Esophagus squamous epithelium (tissue), 5 donors: Measurements from ENCODE around the gene TPRG1. TPM values are rescaled to one million over a fixed set of nuclear protein-coding genes. Genes with fewer than 3 reads are reported as not detected.

Experiments
- DNase-seq: peaks from one replicate; lab custom pipeline; 2025; lab: John Stamatoyannopoulos, UW
- H3K27ac ChIP-seq, 4 donors: fragments of 200-600 bp; sonication (generic); one replicate each; pipeline ENCODE4 v1.5.1; 2016 to 2019; ENCODE audit warnings: mild to moderate bottlenecking in 1 of 4
- H3K27me3 ChIP-seq, 4 donors: fragments of 200-600 bp; sonication (generic); 1 replicate in 3 of 4; 2 replicates in 1 of 4; pipeline versions ENCODE4 v1.5.1 to v1.6.0; 2017 to 2021; ENCODE audit warnings: antibody characterized with exemption in 1 of 4
- H3K36me3 ChIP-seq, 3 donors: fragments of 200-600 bp; sonication (generic); one replicate each; pipeline ENCODE4 v1.5.1; 2016 to 2019
- H3K4me1 ChIP-seq, 3 donors: fragments of 200-600 bp; sonication (generic); one replicate each; pipeline ENCODE4 v1.5.1; 2017 to 2019
- H3K4me3 ChIP-seq, 4 donors: fragments of 200-600 bp; sonication (generic); 1 replicate in 3 of 4; 2 replicates in 1 of 4; pipeline ENCODE4 v1.5.1; 2016 to 2019; ENCODE audit warnings: mild to moderate bottlenecking in 2 of 4, moderate library complexity in 1 of 4
- H3K9me3 ChIP-seq, 3 donors: fragments of 200-600 bp; sonication (generic); one replicate each; pipeline ENCODE4 v1.5.1; 2016 to 2019
- POLR2A ChIP-seq, 4 donors: fragments of 450-650 bp; IDR thresholded peaks; one replicate each; pipeline ENCODE4 v1.6.1; 2017; ENCODE audit warnings: antibody characterized with exemption in 4 of 4, mild to moderate bottlenecking in 4 of 4, moderate library complexity in 3 of 4
- WGBS, 2 donors: methylation state at CpG; one replicate each; pipeline ENCODE4 v1.1.5; 2018; 5-methylcytosine and 5-hydroxymethylcytosine counted together
- intact Hi-C: fragments of 100-400 bp; cut with DNase I; formaldehyde crosslinking; loops from one replicate; pipeline ENCODE4 v1.15.0; 2022
- total RNA-seq, 4 donors: library from RNA; depleted of rRNA; stranded (reverse); fragments of >200 nt; gene quantifications; one replicate each; pipeline ENCODE4 v1.1.0, GENCODE V29; 2016
- TF ChIP-seq, protein P1 (sequence below), 6 experiments: fragments of 450-650 bp in 4 of 6; fragments of 200-600 bp in 2 of 6; sonication (generic) in 2 of 6; IDR thresholded peaks; one replicate each; pipeline ENCODE4 v1.5.1; 2016 to 2019; ENCODE audit warnings: antibody characterized with exemption in 6 of 6, mild to moderate bottlenecking in 4 of 6, moderate library complexity in 4 of 6
- donor health status: DM: yes; HTN: yes; CAD: no.

TPRG1 gene
- total RNA-seq, 4 donors from 2014 or later = 15.1 to 23.3 (median 22.1) TPM

DNA sequence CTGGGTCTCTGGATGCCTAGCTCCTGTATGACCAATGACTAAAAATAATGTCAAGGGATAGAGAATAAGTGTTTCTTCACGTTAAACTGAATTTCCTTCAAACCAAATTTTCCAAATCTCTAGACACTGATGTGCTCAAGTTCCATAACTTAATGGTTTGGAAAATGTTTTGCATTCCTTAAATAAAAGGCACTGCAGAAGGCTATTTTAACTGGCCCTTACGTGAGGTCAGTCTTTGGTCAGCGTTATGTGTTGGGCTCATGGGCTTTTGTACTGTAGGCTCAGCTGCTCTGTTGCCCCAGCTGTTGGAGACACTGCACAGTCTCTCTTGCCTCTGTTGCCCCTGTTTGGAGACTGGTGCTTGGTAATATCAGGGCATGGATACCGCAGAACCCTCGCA lies 188.5 kb downstream of the TPRG1 start:
- Histone ChIP-seq H3K27me3 (no peaks in the 10 kb centered on the region), H3K36me3 (no peaks in the 10 kb centered on the region), H3K27ac (no peak overlapping the region)

DNA sequence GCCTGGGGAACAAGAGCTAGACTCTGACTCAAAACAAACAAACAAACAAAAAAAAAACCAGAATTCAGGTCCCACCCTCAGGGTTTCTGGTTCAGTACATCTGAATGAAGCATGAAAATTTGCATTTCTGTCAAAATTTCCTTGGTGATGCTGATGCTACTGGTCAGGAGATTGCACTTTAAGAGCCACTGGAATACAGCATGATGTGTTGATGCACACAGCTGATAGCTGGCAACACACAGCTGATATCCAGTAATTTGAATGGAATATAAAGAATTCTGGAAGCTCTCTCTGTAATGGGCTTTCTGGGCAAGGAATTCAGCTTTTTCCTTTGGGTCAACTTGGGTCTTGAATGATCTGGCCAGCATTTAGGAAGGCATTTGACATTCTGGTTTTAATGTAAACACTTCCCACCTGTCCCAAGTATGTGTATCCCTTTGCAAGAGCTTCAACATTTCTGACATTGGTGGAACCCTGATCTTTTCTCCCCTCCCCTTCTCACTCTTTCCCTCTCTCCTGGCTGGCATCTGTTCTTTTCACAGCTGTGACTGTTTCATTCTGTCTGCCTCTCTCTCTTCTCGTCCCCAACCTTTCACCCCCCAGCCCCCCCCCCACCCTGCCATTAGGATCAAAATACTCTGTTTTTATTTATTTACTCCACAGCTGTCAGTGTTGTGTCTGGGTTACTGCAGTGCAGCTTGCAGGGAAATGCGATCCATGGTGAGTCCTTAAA lies 189.5 kb downstream of the TPRG1 start:
- DNase-seq = no peak
- 67 to 80% methylated on average over 2 of the region's 2 CpGs for WGBS, 2 donors
- Histone ChIP-seq H3K4me1 (peaks cover 0 to 19% (median under 1%) of the 10 kb centered on the region in 3 donors), H3K9me3 (no peaks in the 10 kb centered on the region), H3K4me3 (no peak overlapping the region), H3K36me3 (no peaks in the 10 kb centered on the region), H3K27ac (no peak overlapping the region), H3K27me3 (no peaks in the 10 kb centered on the region)
- TF ChIP-seq, protein P1, sequence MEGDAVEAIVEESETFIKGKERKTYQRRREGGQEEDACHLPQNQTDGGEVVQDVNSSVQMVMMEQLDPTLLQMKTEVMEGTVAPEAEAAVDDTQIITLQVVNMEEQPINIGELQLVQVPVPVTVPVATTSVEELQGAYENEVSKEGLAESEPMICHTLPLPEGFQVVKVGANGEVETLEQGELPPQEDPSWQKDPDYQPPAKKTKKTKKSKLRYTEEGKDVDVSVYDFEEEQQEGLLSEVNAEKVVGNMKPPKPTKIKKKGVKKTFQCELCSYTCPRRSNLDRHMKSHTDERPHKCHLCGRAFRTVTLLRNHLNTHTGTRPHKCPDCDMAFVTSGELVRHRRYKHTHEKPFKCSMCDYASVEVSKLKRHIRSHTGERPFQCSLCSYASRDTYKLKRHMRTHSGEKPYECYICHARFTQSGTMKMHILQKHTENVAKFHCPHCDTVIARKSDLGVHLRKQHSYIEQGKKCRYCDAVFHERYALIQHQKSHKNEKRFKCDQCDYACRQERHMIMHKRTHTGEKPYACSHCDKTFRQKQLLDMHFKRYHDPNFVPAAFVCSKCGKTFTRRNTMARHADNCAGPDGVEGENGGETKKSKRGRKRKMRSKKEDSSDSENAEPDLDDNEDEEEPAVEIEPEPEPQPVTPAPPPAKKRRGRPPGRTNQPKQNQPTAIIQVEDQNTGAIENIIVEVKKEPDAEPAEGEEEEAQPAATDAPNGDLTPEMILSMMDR (IDR thresholded peaks at IDR 0.05) = no peak
- TF ChIP-seq POLR2A (IDR thresholded peaks at IDR 0.05) = no peak
- intact Hi-C loops = no loop called here

More for the DNA sequence above, 188.5 kb downstream of the TPRG1 start:
- H3K4me3 ChIP-seq = no peak overlapping the region
- TF ChIP-seq, protein P1 (IDR thresholded peaks at IDR 0.05) = no peak
- no peak for TF ChIP-seq POLR2A (IDR thresholded peaks at IDR 0.05)
- no peaks in the 10 kb centered on the region for H3K9me3 ChIP-seq
- WGBS, 2 donors = 83 to 89% methylated on average over 3 of the region's 5 CpGs
- H3K4me1 ChIP-seq = peaks cover 8 to 25% (median 9%) of the 10 kb centered on the region in 3 donors
- no peak for DNase-seq
- intact Hi-C loops = no loop called here

DNA sequence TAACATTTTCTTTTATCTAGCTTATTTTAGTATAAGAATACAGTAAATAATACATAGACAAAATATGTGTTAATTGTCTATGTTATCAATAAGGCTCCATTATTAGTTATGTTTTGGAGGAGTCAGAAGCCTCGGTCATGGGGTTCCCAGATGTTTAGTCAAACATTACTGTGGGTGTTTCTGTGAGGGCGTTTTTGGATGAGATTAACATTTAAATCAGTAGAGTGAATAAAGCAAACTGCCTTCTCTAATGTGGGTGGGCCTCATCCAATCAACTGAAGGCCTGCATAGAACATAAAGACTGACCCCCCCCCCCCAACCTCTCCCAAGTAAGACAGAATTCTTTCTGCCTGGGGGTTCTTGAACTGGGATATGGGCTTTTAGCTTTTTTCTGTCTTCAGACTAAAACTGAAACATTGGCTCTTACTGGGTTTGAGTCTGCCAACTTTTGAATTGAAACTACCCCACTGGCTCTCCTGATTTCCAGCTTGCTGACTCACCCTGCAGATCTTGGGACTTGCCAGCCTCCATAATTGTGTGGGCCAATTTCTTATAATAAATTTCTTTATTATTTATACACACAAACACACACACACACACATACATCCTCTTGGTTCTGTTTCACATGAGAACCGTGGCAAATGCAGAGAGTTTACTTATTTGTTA lies 192.0 kb downstream of the TPRG1 start:
- no peak for TF ChIP-seq POLR2A (IDR thresholded peaks at IDR 0.05)
- TF ChIP-seq, protein P1 (IDR thresholded peaks at IDR 0.05) = no peak
- Histone ChIP-seq H3K4me3 (no peak overlapping the region), H3K4me1 (peaks cover 0 to 16% (median 0%) of the 10 kb centered on the region in 3 donors), H3K27me3 (no peaks in the 10 kb centered on the region), H3K9me3 (no peaks in the 10 kb centered on the region), H3K27ac (peak overlapping the region in 2 of 4 donors; percentile 42 to 45), H3K36me3 (no peaks in the 10 kb centered on the region)
- intact Hi-C loops = no loop called here
- 21 to 27% methylated on average over 3 of the region's 3 CpGs for WGBS, 2 donors
- no peak for DNase-seq

DNA sequence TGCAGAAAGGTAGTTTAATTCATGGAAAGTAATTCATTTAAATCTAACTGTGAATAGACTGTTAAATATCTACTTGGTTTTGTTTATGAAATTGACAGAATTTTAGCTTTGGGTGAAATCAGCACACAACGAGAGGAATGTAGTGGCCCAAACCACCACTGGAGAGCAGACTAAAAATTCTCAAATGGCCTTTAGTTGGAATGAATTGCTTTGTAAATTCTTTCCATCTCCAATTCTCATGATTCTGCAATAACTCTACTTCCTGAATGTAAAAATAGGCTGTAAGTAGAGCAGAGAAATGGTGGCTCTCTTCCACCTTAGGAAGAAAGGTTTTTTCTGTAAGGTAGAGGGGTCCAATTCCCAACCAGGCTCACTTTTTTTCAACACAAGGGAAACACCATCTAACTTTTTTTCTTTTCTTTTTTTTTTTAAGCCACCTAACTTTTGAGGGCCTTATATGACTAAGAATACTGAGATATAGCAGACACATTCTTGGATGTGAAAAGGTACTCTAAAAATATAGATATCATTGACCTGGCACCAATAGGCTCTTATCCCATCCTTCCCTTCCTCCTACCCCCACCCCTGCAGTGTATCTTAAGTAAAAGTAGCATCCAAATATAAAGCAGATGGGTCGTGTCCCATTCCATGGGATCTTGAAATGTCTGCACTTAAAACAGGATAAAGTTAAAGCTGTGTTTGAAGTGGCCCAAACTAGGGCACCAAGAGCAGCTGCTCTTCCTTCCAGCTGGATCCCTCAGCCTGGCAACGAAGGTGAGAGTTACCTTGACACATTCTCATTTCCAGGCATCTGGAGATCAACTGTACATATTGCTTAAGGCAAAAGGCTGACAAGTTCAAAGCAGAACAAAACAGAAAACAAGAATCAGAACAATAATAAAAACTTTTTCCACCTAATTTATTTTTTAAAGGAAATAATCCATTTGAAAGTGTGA lies 194.1 kb downstream of the TPRG1 start:
- TF ChIP-seq, protein P1 (IDR thresholded peaks at IDR 0.05) = no peak
- intact Hi-C loops = no loop called here
- WGBS, 2 donors = 48 to 66% methylated on average over 3 of the region's 3 CpGs

More for the DNA sequence above, 194.1 kb downstream of the TPRG1 start:
- no peak for DNase-seq
- Histone ChIP-seq H3K4me3 (no peak overlapping the region), H3K9me3 (no peaks in the 10 kb centered on the region), H3K27ac (peak overlapping the region in 1 of 4 donors; percentile 12), H3K27me3 (no peaks in the 10 kb centered on the region), H3K36me3 (no peaks in the 10 kb centered on the region), H3K4me1 (peaks cover 0 to 16% (median 0%) of the 10 kb centered on the region in 3 donors)
